NCI-H2227 (cell line): ENCODE measurements around the gene USP47.

Source experiments
- DNase-seq: peaks from one replicate; lab custom pipeline; 2025; ENCODE audit not compliant: unreplicated experiment; lab: John Stamatoyannopoulos, UW

USP47 gene

DNA sequence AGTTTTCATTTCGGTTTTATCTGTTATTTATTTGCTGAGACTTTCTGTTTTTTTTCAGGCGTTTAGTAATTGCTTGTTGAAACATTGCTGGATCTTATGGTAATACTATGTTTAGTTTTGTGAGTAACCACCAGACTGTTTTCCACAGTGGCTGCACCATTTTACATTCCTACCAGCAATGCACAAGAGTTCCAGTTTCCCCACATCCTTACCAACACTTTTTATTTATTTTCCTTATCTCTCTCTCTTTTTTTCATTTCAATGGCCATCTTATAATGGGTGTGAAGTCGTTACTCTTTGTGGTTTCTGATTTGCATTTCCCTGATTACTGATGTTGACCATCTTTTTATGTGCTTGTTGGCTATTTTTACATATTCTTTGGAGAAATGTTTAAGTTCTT is 23.7 kb downstream of the USP47 start:
- no peak for DNase-seq

DNA sequence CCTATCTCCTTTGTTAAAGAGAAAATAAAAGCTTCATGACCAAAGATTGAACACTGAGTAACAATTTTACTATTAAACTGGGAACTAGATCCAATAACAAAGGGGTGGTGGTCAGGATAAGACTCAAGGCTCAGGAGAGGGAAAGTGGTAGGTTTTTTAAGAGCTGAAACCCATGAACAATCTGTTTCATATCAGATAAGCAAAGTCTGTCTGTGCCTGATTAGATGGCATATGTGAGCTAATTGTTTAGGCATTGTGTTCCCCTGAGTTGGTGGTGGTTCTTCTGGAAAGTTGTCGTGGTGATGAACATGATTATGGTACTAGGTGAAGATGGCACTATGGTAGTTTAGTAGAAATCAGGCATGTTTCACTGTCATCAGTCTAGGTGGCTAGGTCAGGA is 24.4 kb downstream of the USP47 start:
- no peak for DNase-seq

DNA sequence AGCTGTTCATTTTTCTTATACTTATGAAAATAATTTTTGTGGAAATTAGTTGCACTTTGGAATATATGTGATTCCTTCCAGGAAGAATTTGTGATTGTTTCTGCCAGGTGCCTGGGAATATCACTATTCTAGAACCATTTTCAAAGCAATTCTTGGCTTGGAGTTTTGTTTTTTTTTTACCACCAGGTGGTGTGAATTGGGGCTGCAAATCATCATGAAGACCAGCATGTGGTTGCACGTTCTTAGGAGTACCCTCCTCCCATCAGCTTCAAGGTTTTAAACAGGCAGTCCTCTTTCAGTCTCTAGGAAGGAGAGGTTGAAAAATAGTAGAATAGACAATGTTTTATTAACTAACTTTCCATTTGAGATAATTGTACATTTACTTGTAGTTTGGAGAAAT is 25.9 kb downstream of the USP47 start:
- DNase-seq: no peak

DNA sequence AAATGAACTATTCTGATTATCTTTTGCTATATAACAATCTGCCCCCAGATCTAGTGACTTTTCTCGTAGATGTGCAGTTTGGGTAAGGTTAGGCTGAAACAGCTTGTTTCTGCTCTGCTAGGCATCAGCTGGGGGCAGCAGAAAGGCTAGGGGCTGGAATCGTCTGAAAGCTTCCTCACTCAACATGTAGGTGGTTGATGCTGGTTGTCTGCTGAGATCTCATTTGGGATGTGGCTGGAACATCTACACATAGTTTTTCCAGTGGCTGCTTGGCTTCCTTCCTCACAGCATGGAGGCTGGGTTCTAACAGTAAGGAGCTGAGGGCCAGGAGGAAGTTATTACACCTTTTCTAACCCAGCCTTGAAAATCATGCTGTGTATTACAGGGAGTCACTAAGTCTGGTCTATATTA is 30.2 kb downstream of the USP47 start:
- DNase-seq: no peak

DNA sequence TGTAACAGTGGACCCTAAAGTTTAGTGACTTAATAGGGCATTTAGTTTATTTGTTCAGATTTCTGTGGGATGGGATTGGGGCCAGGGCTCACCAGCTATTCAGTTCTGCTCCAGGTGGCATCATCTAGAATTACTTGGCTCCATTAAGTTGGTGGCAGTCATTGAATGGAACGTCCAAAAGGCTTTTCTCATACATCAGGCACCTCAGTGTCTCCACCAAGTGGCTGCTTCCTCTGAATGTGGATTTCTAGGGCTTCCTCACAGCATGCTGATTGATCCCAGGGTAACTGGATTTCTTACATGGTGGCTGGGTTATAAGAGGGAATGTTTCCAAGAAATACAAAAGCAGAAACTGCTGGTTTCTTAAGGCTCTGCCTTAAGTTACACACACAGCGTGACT is 34.7 kb downstream of the USP47 start:
- no peak for DNase-seq

DNA sequence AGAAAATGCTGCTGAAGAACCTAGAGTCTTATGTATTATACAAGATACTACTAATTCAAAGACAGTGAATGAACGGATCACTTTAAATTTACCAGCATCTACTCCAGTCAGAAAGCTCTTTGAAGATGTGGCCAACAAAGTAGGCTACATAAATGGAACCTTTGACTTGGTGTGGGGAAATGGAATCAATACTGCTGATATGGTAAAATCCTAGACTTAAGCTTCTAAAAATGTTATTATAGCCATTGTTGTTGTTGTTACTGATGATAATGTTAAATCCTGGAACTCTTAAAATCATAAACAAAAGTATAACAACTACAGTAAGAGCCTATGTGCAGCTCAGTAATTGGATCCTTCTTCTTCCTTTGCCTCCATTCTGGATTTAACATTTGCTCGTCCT is 38.4 kb downstream of the USP47 start:
- no peak for DNase-seq

DNA sequence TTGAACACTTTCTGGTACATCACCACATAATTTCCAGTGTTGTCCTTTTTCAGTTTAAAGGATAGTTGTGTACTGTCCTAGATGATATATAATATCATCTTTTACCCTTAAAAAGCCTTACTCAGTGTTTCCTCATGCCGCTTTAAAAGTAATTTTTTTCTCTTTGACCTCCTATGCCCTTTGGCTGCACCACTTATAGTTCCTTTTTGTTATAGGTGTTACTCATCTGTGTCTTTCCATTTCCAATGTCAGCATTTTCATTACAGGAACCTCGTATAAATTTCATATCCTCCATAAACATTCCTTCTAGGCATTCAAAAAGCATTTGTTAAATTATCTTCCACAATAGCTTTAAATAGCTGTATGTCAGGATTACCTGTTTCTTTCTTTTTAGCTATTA is 40.8 kb downstream of the USP47 start:
- no peak for DNase-seq

DNA sequence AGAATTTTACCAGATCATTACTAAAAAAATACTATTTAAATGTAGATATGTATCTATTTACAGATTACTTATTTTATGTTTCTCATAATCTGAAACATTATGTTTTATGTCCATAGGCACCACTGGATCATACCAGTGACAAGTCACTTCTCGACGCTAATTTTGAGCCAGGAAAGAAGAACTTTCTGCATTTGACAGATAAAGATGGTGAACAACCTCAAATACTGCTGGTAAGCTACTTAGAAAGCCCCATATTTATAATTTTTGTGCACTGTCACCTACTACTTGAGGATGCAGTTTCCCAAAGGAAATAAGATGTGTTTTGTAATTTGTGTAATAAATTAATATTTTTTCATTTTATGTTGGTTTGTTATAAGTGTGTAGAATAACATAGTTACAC is 42.6 kb downstream of the USP47 start:
- DNase-seq: no peak

DNA sequence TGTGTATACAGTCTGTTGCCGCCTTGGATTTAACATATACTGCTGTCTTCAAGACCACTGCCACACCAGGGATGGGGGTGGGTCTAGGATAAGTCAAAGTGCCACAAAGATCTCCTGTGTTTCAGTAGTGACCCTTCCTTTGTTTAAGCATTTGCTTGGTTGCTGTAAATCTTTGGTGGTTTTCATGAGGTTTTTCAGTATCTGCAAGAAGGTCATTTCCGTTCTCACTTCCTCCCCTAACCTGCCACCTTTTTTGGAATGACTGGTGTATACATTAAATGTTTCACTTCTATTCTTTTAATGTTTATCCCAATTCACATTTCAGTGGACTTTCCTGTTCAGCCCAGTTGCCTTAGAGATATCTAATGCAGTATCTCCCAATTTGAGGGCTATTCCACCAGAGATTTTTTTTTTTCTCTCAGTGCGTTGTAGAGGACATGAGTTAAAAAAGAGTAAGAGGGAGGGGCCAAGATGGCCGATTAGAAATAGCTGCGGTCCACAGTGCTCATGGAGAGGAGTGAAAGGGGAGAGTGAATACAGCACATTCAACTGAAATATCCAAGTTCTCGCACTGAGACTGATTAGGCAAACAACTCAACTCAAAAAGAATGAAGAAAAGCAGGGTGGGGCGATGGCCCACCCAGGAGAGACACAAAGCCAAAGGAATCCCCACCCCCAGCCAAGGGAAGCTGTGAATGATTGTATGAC is 43.2 kb downstream of the USP47 start:
- DNase-seq: no peak

DNA sequence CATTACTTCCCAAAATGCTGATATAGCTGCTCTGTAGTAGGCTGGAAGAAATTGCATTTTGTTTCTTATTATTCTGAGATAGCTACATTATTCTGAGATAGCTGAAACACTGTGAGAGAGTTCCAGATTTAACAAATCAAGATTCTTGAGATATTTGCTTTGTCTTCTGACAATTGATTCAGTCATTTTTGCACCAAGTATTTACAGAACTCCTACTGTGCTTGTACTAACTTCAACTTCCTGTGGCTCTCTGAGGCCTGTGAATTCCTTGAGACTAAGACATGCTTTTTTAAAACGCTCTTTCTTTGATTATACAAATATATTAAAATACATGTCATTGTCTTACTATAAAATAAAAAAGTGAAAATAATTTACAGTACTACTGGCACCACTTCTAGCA is 52.7 kb downstream of the USP47 start:
- no peak for DNase-seq

DNA sequence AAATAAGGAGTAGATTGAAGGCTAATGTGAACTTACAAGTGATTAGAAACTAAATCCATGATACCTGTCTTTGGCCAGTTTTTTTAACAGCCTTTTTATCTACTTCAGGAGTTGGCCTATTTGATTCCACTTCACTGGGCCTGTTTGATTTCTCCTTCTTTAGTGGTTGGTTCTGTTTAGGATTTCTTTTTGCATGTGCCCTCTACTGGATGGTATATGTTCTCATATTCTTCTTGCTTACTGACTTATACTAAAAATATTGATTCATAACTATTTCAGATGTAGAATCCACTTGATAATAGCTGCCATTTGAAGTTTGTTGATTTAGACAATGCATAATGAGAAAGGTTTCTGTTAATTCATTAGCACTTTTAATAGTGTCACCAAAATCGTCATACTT is 53.9 kb downstream of the USP47 start:
- DNase-seq: no peak

DNA sequence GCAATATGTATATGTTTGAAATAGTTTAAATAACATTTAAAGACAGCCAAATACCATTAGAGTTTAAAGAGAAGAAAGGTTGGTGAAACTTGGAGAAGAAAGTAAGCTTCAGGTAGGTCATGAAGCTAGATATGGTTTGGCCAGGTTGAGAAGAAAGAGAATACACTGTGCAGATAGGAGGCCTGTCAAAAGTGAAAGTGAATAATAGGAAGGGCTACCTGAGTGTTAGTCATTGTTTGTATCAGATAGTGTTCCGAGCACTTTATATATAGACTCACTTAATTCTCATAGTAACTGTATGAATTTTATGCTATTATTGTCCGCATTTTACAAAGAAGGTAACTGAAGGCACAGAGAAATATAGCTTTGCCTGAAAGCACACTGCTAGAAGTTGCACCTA is 56.9 kb downstream of the USP47 start:
- DNase-seq: no peak

DNA sequence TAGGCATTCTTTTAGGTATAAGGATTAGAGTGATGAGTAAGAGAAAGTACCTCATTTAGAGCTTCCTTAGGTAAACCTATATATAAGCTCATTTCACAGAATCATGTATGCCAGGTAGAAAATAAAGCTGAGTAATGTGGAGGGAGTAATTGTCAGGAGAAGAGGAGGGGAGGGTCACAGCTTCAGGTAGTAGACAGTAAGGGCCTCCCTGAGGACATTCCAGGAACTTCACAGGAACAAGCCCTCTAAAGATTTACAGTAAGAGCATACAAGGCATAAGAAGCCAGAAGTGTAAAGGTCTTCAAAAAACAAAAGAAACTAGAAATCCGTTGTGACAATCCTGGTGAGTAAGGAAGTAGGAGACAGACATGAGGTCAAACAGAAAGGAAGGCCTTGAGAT is 57.6 kb downstream of the USP47 start:
- DNase-seq: no peak

DNA sequence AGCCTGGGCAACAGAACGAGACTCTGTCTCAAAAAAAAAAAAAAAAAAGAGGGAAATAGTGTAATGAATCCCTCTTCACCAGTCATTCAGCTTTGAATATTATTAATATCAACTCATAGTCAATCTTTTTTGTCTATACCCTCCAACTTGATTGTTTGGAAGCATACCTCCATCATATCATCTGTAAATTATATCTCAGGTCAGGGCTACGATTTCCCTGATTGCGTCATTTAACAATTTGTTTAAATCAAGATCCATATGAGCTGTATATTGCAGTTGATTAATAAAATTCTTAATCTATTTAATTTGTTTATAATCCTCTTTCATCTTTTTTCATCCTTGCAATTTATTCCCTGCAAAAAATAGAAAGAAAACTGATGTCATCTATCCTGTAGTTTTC is 60.2 kb downstream of the USP47 start:
- no peak for DNase-seq

DNA sequence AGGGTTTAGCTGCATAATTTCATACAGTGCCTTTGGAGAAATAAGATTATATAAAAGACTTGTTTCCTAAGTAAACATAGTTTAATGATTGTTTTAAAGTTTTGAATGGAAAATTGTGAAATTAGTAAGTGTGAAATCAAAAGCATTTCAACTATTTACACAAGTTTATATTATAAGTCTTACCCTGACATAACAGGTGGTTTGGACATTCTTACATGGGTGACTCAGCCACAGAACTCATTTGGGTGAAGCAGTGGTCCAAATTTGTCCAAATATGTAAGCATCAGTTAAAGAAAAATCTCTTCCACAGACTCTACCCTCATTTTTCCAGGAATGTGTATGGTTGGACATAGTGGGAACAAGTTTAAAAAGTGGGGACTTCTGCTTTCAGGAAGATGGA is 68.0 kb downstream of the USP47 start:
- DNase-seq: no peak

DNA sequence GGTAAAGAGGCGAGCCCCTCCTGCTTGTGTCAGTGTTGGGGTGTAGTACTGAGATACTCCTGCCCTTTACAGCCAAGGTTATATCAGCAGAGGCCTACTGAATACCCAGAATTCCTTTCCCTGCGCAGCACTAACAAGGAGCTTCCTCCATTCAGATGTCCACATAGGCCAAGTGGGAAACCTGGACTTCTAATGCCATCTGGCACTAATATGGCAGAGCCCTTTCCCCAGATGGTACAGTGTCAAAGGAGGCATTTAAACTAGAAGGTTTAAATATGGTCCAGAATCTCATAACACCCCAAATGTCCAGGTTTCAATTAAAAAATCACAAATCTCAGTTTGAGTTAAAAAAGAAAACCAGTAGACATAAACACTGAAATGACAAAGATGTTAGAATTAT is 68.8 kb downstream of the USP47 start:
- DNase-seq: no peak

DNA sequence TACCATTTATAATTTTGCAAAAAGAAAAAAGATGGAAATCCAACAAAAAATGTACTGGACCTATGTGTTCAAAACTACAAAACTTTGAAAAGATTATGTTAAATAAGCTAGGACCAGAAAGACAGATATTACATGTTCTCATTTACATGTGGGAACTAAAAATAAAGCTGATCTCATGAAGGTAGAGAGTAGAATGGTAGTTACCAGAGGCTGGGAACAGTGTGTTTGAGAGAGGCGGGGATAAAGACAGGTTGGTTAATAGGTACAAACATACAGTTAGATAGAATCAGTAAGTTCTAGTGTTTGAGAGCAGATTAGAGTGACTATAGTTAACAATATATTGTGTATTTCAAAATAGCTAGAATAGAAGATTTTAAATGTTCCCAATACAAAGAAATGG is 71.6 kb downstream of the USP47 start:
- DNase-seq: no peak

DNA sequence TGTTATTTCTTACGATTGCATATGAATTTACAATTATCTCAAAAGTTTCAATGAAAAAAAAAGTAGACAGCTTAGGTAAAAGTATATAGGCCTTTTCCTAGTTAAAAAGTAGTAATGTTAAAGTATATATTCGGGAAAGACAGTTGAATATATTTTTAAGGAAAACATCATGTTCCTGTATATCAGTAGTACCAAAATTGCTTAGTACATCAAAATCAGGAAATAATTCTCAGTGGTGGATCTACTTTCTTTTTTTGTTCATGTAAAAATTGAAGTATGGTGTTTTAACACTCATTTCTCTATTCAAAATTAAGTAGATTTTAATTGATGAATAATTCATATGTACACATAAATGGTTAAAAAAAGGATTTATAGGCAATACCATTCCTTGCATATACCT is 73.9 kb downstream of the USP47 start:
- no peak for DNase-seq

DNA sequence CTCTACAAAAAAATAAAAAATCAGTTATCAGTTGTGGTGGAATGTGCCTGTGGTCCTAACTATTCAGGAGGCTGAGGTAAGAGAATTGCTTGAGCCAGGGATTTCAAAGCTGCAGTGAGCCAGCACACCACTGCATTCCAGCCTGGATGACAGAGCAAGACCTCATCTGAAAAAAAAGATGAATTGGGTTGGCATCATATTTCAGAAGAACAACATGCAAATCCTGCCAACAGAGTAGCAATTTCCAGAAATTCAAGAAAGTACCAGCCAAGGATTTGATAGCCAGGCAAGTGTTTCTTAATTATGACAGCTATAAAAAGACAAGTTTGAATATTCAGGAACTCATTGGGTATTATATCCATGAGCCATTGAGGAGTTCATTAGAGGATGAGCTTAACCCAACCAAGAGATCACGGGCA is 75.2 kb downstream of the USP47 start:
- no peak for DNase-seq

DNA sequence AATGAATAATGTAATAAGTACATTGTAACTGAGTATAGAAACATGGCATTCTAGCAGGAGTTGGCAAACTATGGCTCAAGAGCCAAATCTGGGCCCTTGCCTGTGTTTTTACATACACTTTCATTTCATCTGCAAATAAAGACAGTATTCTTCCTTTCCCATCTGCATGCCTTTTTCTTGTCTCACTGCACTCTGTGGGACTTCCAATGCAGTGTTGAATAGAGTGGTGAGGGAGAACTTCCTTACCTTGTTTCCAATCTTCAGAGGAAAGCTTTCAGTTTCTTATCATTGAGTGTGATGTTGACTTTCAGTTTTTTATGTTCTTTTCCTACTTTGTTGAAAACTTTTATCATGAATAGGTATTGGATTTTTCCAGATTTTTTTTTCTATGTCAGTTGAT is 82.1 kb downstream of the USP47 start:
- no peak for DNase-seq

DNA sequence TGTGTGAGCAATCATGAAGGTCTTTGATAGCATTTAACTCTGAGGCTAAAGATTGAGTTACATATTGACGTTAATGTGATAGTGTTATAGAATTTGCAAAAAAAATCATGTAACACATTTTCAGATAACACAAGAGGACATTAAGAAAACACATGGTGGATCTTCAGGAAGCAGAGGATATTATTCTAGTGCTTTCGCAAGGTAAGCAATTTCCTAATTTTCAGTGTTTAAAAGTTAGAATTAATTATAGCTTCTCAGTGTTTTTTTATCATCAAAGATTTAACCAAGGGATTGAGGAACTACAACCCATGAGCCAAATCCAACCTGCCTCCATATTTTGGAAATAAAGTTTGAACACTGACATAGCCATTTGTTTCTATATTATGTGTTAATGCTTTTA is 88.1 kb downstream of the USP47 start:
- DNase-seq: no peak

DNA sequence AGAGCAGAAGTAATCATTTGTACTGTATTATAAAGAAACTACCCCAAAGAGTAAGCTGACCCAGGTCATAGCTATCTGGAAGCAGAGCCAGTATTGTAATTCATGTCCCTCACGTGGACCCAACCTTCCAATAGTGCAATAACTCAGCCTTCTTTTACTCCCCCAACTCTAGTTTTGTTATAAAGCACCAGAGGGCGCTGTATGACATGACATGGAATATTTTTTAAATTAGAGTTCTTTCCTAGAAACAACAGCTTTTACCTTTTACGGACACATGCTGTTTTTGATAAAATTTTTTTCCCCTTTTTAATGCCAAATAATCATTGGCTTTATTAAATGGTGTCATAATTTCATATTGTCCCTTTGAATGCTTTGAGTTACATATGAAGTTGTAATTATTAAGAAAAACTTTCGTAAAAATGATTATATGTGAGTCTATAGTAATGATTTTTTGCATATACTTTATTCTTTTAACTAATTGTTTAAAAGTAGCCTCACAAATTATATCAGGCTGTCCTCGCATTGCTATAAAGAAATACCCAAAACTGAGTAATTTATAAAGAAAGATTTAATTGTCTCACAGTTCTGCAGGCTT is 89.8 kb downstream of the USP47 start:
- DNase-seq: peak; percentile 77

DNA sequence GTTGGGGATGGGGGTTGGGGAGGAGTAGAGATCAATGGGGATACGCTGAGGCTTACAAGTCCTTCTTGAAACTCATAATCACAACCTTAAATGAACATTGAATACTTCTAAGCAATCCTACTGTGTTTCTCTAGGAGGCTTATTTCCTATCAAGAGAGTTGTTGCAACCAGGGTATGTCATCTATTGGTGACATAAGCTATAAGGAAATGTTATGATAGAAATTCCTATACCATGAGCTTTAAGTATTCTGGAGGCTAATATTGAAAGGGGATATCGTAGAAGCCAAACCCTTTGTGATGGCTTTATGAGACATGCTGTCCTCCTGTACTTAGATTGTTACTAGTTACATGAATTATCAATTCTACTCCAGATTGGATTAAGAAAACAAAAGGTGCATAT is 93.8 kb downstream of the USP47 start:
- no peak for DNase-seq
